ENCODE data around the gene SUFU. TPM values are rescaled to one million over a fixed set of nuclear protein-coding genes. Genes with fewer than 3 reads are reported as not detected.
"Not testable (repeated sequence)": the region's sequence is repeated elsewhere in the genome, so short reads cannot be mapped to it uniquely, and the experiment has no call there.

The SUFU gene
- total RNA-seq, 1 donor from 2014 or later = 3.1 TPM

DNA sequence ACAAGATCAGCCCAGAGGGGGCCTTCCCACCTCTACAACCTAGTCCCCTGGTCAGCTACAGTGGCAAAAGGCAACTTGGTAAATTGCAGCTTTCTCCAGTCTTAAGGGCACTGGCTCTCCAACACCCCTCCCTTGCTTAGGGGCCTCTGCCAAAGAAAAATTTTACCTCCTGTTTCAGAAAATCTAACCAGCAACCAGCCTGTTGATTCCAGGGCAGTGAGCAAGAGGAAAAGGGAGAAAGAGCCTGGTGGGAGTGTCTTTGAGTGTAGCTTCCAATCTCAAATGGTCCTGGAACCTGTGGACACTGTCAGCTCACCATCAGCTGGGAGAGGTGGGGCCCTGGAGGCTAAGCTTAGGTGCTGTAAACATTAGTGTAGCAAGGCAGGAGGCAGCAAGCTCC, 24.1 kb upstream of the SUFU start:
- no peak for DNase-seq (ENCODE audit: low read depth in 2 of 2)

DNA sequence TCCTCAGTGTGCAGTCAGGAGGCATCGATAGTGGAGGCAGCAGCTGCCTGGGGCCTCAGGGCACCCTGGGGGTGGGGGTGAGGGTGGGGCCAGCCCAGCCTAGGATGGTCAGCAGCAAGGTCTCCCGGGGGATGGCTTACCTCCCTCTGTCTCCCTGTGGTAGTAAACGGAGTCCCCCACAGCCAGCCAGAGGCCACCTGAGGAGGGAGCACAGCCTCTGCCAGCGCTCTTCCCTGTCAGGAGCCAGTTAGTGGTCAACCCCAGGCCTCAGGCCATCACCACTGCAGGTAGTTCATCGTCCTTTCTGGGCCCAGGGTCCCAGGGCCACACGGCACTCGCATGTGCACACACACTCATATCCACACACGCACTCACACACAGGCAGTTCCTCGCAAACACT, 23.4 kb upstream of the SUFU start:
- no peak for DNase-seq (ENCODE audit: low read depth in 2 of 2)

DNA sequence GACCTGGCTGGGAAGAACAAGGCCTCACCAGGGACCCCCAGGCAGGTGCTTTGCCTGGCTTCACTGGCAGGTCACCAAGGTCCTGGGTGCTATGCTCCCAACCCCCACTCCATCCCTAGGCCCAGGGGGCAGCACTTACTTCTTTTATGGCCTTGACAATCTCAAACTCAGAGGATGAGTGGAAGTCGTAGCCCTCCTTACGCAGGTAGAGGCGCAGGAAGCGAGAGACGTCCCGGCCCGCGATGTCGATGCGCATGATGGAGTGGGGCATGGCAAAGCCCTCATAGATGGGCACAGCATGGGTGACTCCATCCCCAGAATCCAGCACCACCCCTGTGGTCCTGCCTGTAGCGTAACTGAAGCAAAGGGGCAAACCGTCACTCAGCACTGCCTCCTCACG, 19.8 kb upstream of the SUFU start:
- DNase-seq (ENCODE audit: low read depth in 2 of 2) = no peak

DNA sequence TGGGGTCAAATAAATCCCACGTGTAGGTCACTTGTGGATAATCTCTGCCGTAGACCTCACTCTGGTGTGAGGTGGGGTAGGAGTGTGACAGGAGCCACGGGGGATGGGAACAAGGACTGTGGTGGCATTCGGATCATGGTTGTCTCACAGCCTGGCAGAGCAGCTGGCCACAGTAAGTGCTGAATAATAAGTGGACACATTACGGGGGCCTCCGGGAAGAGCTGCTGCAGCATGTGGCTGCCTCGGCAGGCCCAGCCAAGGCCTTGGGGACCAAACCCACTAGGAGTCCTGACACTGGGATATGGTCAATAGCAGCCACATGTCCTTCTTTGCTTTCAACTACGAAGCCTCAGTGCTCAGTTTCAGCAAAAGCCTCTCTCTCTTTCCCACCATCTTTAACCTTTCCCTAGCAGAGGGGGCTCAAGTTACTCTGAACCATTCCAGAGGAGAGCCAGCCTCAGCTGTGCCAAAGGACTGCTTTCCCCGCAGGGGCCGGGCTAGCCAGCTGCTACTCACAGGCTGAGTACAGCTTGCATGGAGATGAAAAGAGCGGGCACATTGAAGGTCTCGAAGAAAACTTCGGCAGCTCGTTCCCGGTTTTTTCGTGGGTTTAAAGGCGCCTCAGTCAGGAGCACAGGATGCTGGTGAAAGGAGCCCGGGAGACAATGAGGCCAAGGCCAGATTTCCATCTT, 18.5 kb upstream of the SUFU start:
- DNase-seq (ENCODE audit: low read depth in 2 of 2) = no peak

DNA sequence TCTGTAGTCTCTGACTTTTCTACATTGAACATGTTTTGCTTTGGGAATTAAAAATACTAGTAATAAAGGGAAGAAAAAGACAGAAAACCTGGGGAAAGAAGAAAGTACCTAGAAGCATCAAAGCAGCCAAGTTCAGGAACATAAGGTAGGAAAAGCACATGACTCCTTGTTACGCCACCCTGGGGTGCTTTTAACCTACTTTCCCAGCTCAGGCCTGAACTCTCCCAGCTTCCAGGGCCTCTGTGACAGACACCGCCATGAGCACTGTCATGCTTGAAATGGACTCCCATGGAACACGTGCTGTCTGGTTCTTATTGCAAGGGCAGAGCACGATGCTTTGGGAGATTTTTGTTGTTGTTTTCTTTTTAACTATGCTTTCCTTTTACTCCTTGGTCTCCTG, 12.6 kb upstream of the SUFU start:
- no peak for DNase-seq (ENCODE audit: low read depth in 2 of 2)

DNA sequence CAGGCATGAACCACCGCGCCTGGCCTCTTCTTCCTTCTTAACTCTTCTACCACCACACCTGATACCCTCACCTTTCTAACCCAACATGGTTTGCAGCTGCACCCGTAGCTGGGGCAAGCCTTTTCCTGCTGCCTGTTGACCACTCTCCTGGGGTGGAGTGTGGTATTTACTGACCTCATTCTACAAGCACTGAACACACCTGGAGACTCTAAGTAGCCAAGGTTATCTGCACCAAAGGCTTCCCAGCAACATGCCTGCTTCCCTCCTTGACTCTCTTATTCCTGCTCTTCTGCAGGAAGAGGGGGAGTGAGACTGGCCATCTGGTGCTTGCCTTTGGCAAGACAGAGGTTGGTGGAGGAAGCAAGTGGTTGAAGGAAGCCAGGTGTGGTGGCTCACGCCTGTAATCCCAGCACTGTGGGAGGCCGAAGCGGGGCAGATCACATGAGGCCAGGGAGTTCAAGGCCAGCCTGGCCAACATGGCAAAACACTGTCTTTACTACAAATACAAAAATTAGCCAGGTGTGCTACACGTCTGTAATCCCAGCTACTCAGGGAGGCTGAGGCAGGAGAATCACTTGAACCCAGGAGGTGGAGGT, 11.3 kb upstream of the SUFU start:
- DNase-seq (ENCODE audit: low read depth in 2 of 2) = no peak

DNA sequence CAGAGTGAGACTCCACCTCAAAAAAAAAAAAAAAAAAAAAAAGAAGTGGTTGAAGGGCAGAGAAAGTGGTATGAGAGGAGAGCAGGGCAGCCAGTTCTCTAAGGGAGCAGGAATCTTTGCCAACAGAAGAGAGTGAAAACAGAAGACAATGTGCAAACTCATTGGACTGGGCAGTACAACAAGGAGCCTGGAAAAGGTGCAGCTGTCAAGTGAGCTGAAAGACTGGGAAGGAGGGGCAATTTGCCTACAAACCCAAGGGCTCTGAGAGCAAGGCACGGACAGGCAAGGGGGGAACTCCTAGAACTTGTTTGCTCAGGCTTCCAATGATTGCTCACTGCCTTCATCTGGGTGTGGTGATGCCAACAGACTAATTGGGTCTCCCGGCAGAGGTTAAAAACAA, 10.8 kb upstream of the SUFU start:
- DNase-seq (ENCODE audit: low read depth in 2 of 2) = no peak

DNA sequence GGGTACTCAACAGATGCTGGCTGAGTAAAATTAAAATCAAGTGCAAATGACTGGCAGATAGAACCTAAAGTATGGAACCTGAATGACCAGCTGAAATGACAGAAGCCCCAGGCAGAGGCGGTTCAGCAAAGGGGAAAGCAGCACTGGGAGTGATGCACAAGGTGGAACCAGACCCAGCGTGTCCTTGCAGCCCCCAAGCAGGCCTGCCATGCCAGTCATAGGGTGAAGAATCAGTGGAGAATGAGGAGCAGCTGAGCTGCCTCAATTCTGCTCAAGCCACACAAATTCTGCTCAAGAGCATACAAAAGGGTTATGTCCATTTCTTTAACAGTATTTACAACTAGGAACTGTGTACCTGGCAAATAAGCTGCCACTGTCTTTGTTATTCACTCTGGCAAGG, 10.0 kb upstream of the SUFU start:
- no peak for DNase-seq (ENCODE audit: low read depth in 2 of 2)

DNA sequence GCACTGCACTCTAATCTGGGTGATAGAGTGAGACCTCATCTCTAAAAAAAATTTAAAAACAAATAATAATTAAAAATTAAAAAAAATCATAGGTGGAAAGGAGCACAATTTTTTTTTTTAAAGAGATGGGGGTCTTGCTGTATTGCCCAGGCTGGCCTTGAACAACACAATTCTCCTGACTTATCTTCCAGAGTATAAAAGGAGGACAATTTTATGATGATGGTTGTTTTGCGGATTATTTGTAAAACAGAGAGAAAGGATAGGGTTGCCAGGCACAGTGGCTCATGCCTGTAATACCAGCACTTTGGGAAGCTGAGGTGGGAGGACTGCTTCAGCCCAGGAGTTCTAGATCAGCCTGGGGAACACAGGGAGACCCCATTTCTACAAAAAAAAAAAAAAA, 6.2 kb upstream of the SUFU start:
- DNase-seq (ENCODE audit: low read depth in 2 of 2) = no peak

DNA sequence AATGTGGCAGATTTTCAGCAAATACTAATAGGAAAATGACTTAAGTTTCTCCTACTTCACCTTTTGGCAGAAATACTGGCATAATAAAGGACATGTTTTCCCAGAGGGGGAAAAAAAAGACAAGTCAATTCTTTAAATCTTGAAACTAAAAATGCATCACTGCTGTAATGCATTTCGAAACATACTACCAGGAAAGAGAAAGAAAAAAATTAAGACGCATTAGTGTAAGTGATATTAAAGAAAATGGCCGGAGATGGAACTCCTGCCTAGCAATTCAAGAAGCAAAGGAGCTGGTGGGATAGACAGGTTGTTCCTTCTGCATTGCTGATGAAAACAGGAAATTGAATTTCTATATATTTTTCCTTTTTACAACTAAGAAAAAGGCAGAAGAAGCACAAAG, 4.4 kb upstream of the SUFU start:
- no peak for DNase-seq (ENCODE audit: low read depth in 2 of 2)

DNA sequence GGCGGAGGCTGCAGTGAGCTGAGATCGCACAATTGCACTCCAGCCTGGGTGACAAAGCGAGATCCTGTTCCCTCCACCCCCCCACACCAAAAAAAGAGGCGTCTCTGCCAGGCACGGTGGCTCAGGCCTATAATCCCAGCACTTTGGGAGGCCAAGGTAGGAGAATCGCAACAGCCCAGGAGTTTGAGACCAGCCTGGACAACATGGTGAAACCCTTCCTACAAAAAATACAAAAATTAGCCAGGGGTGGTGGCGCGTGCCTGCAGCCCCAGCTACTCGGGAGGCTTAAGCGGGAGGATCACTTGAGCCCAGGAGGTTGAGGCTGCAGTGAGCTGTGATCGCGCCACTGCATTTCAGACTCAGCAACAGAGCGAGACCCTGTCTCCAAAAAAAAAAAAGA, 3.1 kb upstream of the SUFU start:
- not testable (repeated sequence) for DNase-seq (ENCODE audit: low read depth in 2 of 2)

DNA sequence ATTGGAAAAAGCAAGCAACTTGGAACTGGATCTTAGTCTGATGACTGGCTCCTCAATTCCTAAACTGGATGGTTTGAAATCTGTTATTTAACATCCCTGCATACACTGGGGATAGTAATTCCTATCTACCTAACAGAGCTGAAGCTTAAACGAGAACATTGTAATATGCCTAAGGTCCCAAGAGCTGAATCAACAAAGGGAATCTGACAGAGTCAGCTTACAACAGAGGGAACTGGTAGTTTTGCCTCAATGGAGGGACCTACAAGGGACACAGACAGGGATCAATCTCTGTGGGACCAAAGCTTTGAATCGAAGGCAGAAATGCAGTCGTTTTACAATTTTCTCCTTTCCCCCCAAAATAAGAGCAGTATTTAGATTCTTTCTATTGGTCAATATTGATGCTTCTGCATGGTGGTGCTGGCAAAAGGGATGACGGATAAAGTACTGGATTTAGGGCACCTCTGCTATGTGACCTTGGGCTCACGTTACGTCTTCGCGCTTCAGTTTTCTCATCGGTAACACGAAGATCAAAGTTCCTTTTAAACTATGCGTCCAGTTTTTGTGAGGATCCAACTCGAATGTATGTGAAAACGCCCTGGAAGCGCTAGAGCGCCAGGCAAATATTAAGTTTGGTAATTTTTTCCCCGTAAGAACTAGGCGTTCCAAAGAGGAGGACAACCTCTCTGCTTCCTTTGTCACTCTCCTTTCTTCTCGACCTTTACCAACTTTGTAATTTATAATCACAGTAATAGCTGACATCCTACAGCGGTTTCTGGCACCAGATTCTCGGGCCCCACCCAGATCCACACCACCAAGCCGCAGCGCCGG, 2.4 kb upstream of the SUFU start:
- peak in 1 of 2 donors; percentile 18 for DNase-seq (ENCODE audit: low read depth in 2 of 2)

DNA sequence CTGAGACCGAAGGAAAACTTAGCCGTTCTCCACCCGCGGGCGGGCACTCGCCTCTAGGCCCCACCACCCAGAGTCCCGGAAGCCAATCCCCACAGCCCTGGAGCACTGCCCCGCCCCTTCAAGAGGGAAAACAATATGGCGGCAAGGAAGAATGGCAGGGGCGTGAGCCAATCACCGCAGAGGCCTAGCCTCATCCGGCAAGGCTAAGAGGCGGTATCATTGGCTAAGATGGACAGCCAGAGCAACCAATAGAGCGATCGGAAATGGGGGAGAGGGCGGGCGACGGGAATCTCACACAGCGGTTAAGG, 1.8 kb upstream of the SUFU start:
- DNase-seq (ENCODE audit: low read depth in 2 of 2) = peak; percentile 99

DNA sequence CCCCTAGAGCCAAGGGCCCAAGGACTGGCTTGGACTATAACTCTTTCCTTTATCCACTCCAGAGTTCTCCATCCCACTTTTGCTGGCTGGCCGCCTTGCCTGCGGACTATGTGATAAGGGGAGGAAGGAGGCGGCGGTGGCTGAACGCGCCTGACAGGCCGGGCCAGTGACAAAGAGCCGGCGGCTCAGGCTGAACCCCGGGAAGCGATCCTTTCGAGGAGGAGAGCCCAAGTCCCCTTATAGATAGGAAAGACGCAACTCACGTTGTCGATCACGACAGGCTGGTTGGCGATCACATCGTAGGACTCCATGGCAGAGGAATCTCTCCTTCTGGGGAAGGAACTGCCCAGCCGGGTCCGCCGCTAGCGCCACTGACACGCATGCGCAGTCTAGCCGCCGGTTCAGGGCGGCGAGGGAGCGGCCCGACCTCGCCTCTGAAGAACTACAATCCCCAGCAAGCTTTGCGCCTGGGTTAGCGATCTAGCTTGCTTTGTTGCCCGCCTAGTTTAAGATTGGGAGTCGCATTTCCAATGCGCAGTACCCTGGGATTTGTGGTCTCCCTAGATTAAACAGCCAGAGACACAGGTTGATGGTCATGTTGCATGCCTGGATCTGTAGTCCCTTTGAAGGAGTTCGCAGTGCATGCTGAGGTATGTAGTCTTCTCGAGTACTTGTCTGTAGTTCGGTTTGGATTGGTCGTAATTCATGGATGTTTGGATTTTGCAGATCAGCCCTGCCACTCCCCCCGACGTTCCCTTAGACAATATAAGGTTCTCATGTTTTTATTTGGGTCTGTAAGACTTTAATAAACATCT, 1.2 kb upstream of the SUFU start, which contains the start of gene ACTR1A:
Gene ACTR1A, minus strand, starts transcription at position 376 of the 815 bp plus-strand sequence. Its CDS starts 65 bp downstream, at position 311.
- peak; percentile 100 for DNase-seq (ENCODE audit: low read depth in 2 of 2)

DNA sequence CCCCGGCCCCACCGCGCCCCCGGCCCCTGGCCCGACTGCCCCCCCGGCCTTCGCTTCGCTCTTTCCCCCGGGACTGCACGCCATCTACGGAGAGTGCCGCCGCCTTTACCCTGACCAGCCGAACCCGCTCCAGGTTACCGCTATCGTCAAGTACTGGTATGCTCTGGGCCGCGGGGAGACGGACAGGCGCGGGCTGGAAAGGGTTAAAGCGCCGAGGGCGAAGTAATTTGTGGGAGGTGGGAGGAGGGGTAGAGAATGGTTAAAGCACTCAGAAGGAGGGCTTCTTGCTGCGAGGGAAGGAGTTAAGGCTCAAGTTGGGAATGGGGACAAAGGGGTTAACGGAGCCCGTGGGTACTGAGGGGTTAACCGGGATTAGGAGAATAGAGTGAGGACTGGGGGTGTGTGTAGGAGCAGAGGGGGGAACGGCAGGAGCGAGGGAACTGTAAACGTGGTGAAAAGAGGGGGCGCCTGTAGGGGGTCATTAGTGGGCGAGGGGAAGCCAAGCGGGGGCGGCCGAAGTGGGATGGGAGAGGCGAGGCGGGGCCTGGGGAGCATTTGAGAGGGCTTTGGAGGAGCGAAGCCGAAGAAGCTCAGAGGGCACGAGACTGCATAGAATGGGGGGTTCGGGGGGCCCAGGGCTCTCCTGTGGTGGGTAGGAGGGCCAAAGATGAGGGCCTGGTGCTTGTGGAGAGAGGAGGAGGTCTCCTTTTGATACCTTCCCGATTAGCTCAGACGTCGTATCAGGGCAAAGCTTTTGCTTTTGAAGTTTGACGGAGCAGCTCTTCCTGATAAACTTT, 605 bp downstream of the SUFU start:
- peak in 1 of 2 donors; percentile 30 for DNase-seq (ENCODE audit: low read depth in 2 of 2)

DNA sequence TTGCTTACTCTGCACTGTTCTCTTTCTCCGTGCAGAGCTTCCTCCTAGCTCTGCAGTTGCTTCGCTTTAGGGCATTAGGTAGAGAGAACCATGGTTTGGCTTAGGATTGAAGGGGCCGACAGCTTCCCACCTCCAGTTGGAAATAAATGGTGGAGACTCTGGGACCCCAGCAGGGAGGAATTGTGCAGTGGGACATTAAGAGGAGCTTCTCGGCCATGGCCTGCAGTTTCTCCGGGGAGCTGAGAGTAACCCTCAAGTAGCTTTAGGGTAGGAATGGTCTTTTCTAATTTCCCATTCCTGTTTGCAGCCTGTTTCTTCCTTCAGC, 1.2 kb downstream of the SUFU start:
- DNase-seq (ENCODE audit: low read depth in 2 of 2) = no peak

DNA sequence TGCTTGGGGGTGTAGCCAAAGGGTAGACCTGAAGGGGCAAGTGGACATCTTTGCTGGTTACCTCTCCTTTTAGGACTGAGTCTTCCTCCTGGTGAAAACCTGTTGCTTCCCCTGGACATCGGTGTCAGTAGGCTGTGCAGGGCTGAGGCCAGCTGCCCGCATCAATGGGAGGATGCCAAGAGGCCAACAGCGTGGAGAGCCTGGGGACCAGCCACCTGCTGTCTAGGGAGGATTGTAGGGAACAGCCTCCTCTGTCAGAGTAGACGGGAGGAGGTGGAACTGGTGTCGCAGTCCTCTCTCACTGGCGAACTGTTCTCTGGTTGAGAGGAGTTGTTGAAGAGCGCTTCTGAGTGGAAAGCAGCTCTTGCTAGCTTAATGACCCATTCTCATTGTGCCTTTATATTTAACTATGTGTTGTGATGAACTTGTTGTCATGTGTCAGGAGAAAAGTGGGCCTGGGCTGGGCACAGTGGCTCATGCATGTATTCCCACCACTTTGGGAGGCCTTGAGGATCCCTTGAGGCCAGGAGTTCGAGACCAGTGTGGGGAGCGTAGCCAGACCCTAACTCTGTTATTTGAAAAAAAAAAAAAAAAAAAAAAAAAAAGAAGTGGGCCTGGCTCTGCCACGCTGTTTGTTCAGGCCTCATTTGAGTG, 1.8 kb downstream of the SUFU start:
- DNase-seq (ENCODE audit: low read depth in 2 of 2) = no peak

DNA sequence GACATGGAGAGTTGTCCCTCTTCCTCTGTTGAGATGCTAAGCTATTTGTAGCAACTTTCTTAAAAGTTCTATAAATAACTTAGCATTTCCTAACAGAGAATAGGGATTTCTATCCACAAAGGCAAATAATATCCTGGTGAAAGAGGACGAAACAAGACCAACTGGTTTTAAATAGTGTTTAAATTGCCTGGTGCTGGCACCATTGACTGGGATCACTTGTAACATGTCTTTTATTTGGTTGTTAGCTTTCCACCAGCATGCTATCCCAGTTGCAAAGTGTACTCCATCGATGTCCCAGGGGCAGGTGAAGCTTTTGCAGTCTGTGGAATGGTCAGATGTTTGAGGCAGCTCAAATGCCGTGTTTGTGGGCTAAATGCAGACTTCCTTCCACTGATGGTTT, 3.7 kb downstream of the SUFU start:
- DNase-seq (ENCODE audit: low read depth in 2 of 2) = no peak

DNA sequence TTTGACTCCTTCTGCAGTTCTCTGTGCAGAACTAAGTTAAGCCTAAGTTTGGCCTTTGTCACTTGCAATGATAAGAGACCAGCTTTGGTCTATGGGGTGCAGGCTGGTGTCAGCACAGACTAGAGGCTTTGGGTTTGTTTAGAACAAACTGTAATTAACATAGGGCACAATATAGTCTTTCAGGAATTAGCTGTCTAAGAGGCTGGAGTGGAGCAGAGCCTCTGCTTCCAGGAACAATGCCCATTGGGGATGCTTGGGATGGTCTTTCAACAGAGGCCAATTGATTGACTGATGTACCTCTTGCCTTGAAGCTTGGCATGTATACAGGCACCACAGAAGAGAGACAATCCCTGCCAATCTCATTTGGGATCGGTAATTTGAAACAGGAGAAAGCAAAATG, 4.7 kb downstream of the SUFU start:
- DNase-seq (ENCODE audit: low read depth in 2 of 2) = no peak

DNA sequence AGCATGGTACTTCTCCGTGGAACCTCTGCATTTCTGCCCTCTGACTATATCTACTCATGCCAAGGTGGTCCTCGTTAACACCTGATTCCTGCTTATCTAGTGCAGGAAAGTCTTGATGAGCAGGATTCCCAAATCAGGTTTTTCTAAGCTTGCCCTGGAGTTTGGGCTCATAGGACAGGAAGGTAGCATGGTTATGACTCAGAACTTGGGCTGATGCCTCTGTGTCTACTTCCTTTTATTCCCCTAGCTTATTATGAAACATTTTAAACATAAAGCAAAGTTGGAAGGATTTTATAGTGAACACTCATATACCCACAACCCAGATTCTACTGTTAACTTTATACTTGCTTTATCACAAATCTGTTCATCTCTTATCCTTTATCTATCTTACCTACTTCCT, 5.6 kb downstream of the SUFU start:
- DNase-seq (ENCODE audit: low read depth in 2 of 2) = peak; percentile 52 to 70
